Neural crest cell (in vitro differentiated cells): Measurements from ENCODE around the gene NHSL2. TPM values are rescaled to one million over a fixed set of nuclear protein-coding genes. Genes with fewer than 3 reads are reported as not detected.

Source experiments
- DNase-seq: peaks from one replicate; pipeline ENCODE4 v3.0.0; 2021; ENCODE audit warnings: low read depth, mixed read lengths, low spot score
- H3K27ac Mint-ChIP-seq: one replicate; pipeline ENCODE4 v1.8.0; 2021; ENCODE audit warnings: mild to moderate bottlenecking, mixed read lengths; ENCODE audit not compliant: unreplicated experiment
- H3K27me3 Mint-ChIP-seq: 2 replicates; pipeline ENCODE4 v1.8.0; 2021; ENCODE audit warnings: low read depth, mild to moderate bottlenecking, mixed read lengths
- H3K36me3 Mint-ChIP-seq: 2 replicates; pipeline ENCODE4 v1.8.0; 2021; ENCODE audit warnings: low read depth, mild to moderate bottlenecking, mixed read lengths
- H3K4me1 Mint-ChIP-seq: 2 replicates; pipeline ENCODE4 v1.8.0; 2021; ENCODE audit warnings: mixed read lengths
- H3K4me3 Mint-ChIP-seq: one replicate; pipeline ENCODE4 v1.8.0; 2021; ENCODE audit warnings: mild to moderate bottlenecking, mixed read lengths
- H3K9me3 Mint-ChIP-seq: 2 replicates; pipeline ENCODE4 v1.8.0; 2021; ENCODE audit warnings: mixed read lengths
- CTCF ChIP-seq: fragments of 200-600 bp; sonication (generic); conservative IDR thresholded peaks from 2 replicates; pipeline ENCODE4 v1.5.0; 2021; ENCODE audit warnings: antibody characterized with exemption, mild to moderate bottlenecking
- total RNA-seq: library from RNA; stranded (reverse); gene quantifications from 2 replicates; pipeline ENCODE4 v1.2.1, GENCODE V29; 2021

Gene NHSL2
- total RNA-seq, 1 donor from 2014 or later: 9.9 TPM

- TF ChIP-seq CTCF: no peak
- Mint-ChIP-seq H3K4me1 (peaks cover 5% of the 10 kb centered on the region), H3K36me3 (peaks cover 11% of the 10 kb centered on the region), H3K9me3 (no peaks in the 10 kb centered on the region), H3K27ac (no peak overlapping the region), H3K27me3 (no peaks in the 10 kb centered on the region), H3K4me3 (no peak overlapping the region)
- no peak for DNase-seq
Observed at GRCh38 chrX:72015383-72015782, 104.7 kb downstream of the NHSL2 start.

GRCh38 chrX:72016881-72017783, 106.5 kb downstream of the NHSL2 start:
- no peak overlapping the region for H3K27ac Mint-ChIP-seq
- TF ChIP-seq CTCF: no peak
- H3K27me3 Mint-ChIP-seq: no peaks in the 10 kb centered on the region
- DNase-seq: no peak
- H3K36me3 Mint-ChIP-seq: peaks cover 5% of the 10 kb centered on the region
- peaks cover 5% of the 10 kb centered on the region for H3K4me1 Mint-ChIP-seq
- H3K9me3 Mint-ChIP-seq: no peaks in the 10 kb centered on the region
- no peak overlapping the region for H3K4me3 Mint-ChIP-seq

- Mint-ChIP-seq H3K9me3 (no peaks in the 10 kb centered on the region), H3K4me3 (no peak overlapping the region), H3K4me1 (no peaks in the 10 kb centered on the region), H3K27me3 (no peaks in the 10 kb centered on the region), H3K36me3 (peaks cover under 1% of the 10 kb centered on the region), H3K27ac (no peak overlapping the region)
- TF ChIP-seq CTCF: peak; percentile 77
- peak; percentile 66 for DNase-seq
Observed at GRCh38 chrX:72018277-72019112, 107.8 kb downstream of the NHSL2 start.

GRCh38 chrX:72019487-72019886, 108.8 kb downstream of the NHSL2 start:
- no peaks in the 10 kb centered on the region for H3K4me1 Mint-ChIP-seq
- no peak overlapping the region for H3K27ac Mint-ChIP-seq
- no peaks in the 10 kb centered on the region for H3K27me3 Mint-ChIP-seq
- H3K9me3 Mint-ChIP-seq: no peaks in the 10 kb centered on the region
- peaks cover 3% of the 10 kb centered on the region for H3K36me3 Mint-ChIP-seq
- H3K4me3 Mint-ChIP-seq: no peak overlapping the region
- DNase-seq: no peak
- no peak for TF ChIP-seq CTCF

- TF ChIP-seq CTCF: no peak
- peaks cover 3% of the 10 kb centered on the region for H3K36me3 Mint-ChIP-seq
- no peak overlapping the region for H3K4me3 Mint-ChIP-seq
- no peak for DNase-seq
- no peaks in the 10 kb centered on the region for H3K9me3 Mint-ChIP-seq
- no peak overlapping the region for H3K27ac Mint-ChIP-seq
- no peaks in the 10 kb centered on the region for H3K4me1 Mint-ChIP-seq
- no peaks in the 10 kb centered on the region for H3K27me3 Mint-ChIP-seq
Observed at GRCh38 chrX:72020204-72020603, 109.6 kb downstream of the NHSL2 start.
